T-helper 1 cell treated with Interleukin-12 subunit alpha and Interleukin-12 subunit beta and Interleukin-4 antibody, amounts not matched to agents 30 ng/mL and 1 ng/mL, for 36 hours (primary cell): ENCODE results near the gene NBPF15. TPM values are rescaled to one million over a fixed set of nuclear protein-coding genes. Genes with fewer than 3 reads are reported as not detected.
"Not testable (repeated sequence)": the region's sequence is repeated elsewhere in the genome, so short reads cannot be mapped to it uniquely, and the experiment has no call there.

Source experiments
- intact Hi-C: fragments of 100-400 bp; cut with micrococcal nuclease; formaldehyde crosslinking; loops from one replicate; pipeline ENCODE4 v1.15.1; 2024
- total RNA-seq: library from RNA; stranded (reverse); gene quantifications from 2 replicates; pipeline ENCODE4 v1.2.3, GENCODE V29; 2022

Gene NBPF15, protein sequence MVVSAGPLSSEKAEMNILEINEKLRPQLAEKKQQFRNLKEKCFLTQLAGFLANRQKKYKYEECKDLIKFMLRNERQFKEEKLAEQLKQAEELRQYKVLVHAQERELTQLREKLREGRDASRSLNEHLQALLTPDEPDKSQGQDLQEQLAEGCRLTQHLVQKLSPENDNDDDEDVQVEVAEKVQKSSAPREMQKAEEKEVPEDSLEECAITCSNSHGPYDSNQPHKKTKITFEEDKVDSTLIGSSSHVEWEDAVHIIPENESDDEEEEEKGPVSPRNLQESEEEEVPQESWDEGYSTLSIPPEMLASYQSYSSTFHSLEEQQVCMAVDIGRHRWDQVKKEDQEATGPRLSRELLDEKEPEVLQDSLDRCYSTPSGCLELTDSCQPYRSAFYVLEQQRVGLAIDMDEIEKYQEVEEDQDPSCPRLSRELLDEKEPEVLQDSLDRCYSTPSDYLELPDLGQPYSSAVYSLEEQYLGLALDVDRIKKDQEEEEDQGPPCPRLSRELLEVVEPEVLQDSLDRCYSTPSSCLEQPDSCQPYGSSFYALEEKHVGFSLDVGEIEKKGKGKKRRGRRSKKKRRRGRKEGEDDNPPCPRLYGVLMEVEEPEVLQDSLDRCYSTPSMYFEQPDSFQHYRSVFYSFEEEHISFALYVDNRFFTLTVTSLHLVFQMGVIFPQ
- 62.7 and 65.5 TPM in 2 replicates for total RNA-seq

DNA sequence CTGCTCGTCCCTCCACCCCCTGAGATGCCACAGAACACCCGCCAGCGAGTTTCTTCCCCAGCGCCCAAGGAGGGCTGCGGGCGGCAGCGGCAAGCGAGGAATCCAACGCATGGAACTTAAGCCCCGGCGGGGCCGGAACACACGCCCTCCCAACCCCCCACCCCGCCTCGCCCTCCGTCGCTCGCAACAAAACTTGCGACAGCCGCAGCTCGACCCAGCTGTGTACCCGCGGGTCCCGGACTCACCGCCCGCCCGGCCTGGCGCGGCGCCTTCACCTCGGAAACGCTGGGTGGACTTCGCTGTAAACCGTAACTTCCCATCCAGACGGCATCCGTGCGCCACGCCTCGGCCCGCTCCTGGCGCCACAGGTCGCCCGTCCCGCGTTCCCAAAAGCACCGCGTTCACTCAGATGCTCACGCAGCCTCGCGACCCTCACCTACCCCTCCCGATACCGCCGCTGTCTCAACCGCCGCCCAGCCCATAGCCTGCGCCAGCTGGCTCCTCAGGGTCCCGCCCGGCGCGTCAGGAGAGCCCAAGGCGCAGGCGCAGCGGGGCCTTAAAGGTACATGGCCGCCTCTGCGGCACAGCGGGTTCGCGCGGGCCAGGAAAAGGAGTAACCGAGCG lies at the start of gene NBPF15:
Gene NBPF15 (minus strand): TSS at position 534 of the 624 bp plus-strand sequence. CDS start 21,666 bp downstream, outside the sequence.
- intact Hi-C loops: not testable (repeated sequence)

DNA sequence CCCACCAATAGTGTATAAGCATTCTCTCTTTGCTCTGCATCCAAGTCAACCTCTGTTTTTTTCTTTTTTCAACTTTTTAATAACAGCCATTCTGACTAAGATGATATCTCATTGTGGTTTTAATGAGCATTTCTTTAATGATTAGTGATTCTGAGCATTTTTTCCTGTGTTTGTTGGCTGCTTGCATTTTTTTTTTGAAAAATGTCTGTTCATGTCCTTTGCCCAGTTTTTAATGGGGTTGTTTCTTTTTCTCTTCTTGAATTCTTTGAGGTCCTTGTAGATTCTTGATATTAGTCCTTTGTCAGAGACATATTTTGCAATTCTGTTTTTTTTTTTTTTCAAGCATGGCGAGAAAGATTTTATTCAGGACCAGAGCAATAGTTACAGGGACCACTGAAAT lies 35.0 kb upstream of the NBPF15 start:
- intact Hi-C loops: not testable (repeated sequence)

DNA sequence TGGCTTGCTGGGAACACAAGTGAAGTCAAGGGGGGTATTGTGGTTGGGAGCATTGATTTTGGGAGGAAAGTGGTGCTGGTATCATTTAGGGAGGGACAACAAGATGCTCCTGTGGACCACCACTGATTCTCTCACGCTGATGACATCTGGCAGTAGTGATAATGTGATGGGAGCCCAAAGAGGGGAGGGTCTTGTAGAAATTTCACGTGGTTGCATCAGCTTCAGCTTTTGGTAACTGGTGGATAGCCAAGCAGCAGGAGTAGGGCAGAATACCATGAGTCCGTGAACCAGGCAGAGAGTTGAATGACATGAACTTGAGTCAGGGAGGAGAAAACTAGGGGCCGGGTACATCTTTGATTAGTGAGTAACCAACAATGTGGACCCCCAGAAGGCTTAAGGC lies 32.7 kb upstream of the NBPF15 start:
- intact Hi-C loops: not testable (repeated sequence)

DNA sequence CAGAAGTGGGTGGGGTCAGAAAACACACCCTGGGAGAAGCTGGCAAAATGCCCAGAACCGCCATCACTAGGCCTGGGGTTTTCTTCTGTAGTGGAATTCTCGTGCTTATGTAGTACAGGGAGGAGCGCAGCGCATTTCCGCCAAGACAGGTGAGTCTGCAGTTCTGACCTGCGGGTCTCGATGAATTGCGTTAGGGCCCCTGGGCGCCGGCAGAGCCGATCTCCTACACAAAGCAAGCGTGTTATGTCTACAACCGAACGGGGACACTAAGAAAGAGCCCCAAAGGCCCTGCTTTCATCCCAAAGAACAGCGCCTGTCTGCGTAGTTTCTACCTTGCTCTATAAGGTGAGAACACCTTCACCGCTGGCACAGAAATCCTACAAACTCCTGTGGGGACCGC lies 28.9 kb upstream of the NBPF15 start:
- intact Hi-C loops: not testable (repeated sequence)

DNA sequence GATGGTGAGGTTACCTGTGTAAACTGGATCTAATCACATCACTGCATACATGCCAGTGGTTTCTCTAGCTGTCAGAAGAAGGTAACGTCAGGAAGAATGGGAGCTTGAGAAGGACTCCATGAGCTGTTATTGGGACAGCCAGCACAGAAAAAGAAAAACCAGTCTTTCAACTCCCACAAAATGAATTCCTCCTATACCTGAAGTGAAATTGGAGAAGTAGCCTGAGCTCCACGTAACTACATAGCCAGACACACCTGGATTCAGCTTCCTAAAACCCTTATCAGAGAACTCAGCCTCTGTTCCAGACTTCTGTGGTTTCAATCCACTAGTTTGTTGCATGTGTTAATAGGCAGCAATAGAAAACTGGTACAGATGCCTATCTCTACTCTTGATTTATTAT lies 25.5 kb upstream of the NBPF15 start:
- intact Hi-C loops: not testable (repeated sequence)

DNA sequence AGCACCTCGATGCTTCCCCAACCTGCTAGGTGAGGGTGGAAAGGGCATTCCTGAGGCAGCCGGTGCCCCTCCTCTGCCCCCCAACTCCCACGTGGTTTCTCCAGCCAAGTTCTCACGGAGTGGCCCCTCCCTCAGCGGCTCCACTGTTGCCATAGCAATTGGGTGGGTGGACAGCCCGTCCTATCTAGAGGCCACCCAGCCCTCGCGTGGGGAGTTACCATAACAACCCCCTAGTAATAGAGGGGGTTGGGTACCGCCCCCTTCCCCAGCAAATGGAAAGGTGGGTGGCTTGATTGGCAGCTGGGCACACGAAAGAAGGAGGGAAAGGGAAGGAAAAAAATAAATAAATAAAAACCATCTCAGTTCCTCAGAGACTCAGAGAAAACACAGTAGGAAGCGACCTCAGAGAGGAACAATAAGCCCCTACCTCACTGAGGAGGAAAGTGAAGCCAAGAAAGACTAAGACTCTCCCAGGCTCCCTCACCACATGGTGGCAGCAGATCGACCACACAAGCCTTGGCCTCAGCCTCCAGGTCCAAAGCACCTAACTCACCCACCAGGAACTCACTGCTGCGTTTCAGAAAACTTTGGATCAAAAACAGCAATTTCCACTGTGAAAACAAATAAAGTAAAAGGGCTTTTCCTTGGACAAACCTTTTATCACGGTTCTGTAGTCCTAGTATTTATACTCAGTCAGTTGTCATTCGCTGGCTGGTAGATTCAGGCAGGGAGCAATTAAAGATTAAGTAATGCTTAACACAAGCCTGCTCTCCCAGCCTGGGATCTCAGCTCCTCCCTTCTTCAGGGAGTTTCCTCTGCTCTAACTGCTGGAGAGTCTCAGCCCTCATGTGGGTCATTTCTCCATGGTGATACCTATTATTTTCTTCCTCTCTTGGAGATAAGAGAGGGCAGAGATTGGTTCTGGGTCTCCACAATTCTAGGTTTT lies 23.9 kb upstream of the NBPF15 start:
- intact Hi-C loops: not testable (repeated sequence)

DNA sequence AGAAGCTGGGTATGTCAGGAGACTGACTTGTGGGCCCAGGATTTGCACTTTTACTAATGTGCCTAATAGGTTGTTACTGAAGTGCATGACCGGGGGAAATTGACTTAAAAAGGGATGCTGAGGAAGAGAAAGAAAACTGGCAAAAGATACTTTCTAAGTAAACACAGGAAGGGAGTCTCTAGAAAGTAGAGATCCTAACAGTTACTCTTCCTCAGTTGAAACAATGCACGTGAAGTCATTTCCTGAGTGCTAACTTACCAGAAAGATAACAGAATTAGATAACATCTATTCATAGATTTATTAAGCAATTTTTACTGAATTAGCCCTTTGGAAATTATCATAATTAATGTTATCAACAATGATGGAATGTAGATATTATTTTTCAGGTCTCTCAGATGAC lies 12.4 kb upstream of the NBPF15 start:
- intact Hi-C loops: not testable (repeated sequence)

DNA sequence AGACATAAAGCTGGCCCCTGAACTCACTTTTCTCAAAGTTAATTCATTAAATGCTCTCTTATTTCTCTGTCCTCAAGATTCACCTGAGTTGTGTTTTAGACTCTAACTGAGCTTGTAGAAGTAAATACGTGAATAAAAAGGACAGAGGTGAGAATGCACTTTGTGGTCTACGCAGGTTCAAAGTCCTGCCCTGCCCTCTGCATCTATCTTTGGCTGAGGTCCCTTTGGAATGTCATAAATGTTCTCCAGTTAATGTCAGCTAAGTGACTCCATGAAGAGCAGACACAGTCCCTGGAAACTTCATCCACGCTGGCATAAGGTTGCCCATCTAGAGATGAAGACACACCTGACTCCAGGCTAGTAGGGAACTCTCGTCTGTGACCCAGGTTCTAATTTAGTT lies 10.0 kb upstream of the NBPF15 start:
- intact Hi-C loops: not testable (repeated sequence)

DNA sequence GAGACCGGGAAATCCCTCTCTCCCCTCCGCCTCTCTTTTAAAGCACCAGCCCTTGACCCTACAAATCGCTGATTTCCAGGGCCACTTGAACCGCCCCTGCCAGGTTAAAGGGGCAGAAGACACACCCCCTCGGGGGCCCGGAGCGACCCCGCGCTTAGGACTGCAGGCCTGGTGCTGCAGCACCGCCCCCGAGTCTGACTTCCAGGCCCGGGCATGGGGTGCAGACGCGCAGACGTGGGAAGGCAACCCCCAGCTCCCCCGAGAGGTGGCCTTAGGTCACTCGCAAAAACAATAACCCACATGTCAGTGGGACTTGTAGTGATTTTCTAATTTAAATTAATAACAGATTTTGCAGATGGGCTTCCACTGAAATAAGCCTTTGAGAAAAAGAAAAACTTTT lies 309 bp upstream of the NBPF15 start:
- intact Hi-C loops: not testable (repeated sequence)

DNA sequence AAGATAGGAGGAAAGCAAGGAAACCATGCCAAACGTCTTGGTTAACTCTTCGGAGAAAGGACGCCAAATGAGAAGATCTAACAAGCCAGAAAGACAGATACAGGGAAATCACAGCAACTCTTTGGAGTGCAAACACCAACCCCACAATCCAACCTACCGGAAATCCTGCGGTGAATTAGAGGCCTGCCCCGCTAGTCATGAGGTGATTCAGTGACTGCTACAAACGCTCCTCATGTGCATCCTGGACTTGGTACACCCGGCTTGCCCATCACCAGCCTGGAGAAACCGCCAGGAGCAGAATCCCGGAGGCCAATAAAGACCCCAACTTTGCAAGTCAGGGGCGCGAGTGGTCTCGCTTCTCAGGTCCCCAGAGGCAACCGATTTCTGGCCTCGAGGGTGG lies 783 bp downstream of the NBPF15 start:
- intact Hi-C loops: not testable (repeated sequence)

DNA sequence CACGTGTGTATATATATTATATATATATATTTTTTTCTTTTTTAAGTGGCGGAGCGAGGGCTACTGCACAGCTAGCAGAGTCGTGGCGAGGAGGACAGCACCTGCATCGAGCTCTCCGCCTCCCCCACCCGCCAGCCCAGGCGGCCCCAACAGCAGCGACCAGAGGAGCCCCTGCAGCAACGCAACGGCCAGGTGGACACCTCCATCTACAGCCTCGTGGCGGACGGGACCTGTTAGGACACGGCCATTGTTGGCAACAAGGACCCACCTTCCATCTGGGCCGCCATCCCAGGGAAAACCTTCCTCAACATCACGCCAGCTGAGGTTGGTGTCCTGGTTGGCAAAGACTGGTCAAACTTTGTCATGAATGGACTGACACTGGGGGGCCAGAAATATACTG lies 19.1 kb downstream of the NBPF15 start:
- intact Hi-C loops: not testable (repeated sequence)

DNA sequence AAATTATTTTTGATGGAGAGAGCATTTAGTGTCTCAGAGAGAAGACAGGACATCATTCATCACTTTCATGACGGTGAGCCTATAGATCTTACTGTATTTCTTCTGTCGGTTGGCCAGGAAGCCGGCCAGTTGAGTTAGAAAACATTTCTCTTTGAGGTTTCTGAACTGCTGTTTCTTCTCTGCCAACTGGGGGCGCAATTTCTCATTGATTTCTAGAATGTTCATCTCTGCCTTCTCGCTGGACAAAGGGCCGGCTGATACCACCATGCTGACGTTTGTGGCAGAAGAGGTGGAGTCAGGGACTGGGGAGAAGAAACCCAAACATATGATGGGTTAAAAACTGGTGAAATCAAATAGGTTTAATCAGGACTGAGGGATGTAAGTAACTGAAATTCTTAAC lies 21.7 kb downstream of the NBPF15 start:
- intact Hi-C loops: not testable (repeated sequence)

DNA sequence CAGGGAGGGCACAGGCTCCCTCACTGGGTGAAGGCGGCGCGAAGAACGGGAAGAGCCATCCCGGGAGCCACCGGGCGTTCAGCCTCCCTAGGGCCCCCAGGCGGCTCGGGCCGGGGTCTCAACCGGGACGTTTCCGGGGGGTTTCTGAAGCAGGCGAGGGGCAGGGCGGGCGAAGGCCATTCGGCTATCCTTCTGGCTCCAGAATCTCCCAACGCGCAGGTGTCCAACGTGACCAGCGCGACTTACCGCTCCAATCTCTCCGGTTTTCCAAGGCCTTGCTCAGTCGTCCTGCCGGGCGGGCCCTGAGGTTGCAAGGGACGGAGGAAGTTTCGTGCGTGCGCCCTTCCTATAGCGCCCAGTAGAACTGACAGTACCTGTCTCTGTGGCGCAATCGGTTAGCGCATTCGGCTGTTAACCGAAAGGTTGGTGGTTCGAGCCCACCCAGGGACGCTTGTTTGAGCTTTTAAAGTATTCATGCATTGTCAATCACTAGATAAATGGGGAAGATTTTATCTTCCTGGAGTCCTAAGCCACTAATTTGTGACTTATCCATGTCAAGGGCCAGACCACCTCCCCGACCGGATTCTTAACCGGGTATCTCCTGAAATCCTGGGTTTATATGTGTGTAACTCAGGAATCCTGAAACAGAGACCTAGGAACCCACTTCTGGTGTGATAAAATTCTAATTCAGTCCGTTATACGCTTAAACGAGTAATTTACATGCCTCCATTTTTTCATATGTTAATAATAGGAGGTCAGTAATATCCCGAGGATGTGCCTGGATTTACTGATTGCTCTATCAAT lies 42.4 kb downstream of the NBPF15 start:
- intact Hi-C loops: not testable (repeated sequence)

DNA sequence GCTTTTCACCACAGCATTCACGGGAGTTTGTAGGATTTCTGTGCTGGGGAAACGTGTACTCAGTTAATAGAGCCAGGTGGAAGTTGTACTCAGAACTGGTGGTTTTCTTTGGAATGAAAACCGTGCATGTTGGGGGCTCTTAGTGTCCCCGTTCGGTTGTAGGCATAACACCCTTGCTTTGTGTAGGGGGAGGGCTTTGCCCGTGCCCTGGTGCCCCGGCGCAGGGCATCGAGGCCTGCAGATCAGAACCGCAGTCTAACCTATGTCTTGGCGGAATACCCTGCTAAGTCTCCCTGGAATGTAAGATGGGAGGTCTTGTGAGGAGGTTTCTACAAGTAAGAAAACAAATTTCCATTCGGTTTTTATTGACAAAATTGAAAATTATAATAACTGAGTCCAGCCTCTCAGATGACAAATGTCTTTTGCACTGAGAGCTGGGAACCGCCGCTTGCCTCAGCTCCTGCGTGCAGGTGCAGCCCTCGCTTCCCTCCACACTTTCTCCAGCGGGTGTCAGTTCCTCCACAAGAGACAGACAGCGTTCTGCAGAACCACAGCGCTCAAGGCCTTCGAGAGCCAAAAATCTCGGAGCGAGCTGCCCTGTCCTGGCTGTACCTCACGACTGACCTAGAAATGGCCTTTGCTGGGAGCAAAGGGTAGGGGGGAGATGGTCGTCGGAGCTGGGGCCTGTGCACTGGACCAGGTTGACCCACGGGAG lies 47.9 kb downstream of the NBPF15 start:
- intact Hi-C loops: not testable (repeated sequence)

DNA sequence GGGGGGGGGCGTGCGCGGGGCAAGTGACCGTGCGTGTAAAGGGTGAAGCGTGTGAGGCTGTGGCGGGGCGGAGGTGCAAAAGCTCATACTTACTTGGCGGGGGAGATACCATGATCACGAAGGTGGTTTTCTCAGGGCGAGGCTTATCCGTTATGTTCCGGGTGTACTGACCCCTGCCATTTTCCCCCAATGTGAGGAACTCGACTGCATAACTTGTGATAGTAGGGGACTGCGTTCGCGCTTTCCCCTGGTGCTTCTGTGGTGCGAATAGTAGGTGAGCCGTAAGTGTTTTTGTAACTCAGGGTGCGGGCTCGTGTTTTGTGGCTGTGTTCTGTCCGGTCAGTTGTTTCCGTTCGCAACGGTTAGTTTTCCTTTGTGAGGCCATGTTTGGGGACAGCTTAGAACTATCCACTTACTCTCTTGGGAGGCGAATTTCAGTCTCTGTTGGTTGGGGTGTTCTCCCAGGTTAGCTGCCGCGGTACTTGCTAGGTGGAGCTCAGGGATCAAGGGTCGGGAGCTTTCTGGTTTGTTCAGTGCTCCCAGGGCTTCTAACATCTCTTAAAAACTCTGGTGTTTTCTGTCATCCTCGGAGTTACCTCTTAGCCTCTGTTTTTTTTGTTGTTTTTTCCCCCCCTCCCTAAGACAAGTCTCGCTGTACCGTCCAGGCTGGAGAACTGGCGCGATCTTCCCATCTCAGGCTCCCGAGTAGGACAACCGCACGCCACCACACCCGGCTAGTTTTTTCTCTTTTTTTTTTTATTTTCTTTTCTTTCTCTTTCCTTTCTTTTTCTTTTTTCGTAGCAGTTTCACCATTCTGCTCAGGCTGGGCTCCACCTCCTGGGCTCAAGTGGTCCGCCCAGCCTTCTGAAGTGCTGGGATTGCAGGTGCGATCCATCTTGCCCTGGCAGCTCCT lies 48.7 kb downstream of the NBPF15 start:
- intact Hi-C loops: not testable (repeated sequence)

DNA sequence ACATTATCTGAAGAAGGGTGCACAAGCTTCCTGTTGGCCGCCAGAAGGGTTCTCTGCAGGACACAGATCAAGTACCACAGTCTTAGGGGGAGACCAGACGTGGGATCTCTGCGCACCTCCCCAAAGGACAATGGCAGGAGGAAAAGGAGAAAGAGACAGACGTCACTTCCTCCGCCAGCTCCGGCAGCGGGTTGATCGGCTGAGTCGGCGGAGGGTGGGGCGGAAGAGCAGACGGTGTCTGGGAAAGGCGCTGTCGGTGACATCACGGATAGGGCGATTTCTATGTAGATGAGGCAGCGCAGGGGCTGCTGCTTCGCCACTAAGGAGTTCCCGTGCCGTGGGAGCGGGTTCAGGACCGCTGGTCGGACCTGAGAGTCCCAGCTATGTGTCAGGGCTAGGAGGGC lies 49.4 kb downstream of the NBPF15 start:
- intact Hi-C loops: not testable (repeated sequence)

DNA sequence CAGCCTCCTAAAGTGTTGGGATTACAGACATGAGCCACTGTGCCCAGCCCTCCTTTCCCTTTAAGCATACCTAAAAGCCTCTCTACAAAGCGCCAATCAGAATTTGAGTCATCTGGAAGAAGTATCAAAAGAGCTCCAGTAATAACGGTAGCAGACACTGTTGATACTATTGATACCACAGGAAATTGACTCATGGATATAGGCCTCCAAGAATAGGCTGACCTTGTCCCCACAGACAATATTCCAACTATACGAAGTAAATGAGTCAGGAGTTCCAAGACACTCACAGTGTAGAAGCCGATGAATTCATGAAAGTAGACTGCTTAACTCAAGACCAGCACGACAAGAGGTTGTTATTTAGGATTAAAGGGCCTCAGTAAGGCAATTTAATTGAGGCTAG lies 58.7 kb downstream of the NBPF15 start:
- intact Hi-C loops: not testable (repeated sequence)

DNA sequence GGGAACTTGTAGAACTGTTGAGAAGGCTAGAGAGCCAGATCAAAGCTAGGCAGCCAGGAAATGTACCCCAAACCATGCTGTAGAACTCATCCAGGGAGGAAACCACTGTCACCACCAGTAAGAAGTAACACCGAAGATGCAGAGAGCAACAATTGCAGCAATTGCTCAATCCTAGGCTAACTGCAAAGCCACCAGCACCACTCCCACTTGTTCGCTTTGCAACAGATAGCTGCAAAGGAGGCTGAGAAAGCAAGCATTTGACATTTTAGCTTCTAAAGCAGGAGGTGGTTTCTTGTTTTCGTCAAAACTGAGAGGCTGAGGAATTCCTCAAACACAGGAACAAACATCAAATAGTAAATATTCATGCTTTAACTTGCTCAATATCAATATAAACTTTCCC lies 89.8 kb downstream of the NBPF15 start:
- intact Hi-C loops: not testable (repeated sequence)
